ENCODE measurements around the gene ADH4.

- TF ChIP-seq, protein P1, sequence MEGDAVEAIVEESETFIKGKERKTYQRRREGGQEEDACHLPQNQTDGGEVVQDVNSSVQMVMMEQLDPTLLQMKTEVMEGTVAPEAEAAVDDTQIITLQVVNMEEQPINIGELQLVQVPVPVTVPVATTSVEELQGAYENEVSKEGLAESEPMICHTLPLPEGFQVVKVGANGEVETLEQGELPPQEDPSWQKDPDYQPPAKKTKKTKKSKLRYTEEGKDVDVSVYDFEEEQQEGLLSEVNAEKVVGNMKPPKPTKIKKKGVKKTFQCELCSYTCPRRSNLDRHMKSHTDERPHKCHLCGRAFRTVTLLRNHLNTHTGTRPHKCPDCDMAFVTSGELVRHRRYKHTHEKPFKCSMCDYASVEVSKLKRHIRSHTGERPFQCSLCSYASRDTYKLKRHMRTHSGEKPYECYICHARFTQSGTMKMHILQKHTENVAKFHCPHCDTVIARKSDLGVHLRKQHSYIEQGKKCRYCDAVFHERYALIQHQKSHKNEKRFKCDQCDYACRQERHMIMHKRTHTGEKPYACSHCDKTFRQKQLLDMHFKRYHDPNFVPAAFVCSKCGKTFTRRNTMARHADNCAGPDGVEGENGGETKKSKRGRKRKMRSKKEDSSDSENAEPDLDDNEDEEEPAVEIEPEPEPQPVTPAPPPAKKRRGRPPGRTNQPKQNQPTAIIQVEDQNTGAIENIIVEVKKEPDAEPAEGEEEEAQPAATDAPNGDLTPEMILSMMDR (IDR thresholded peaks at IDR 0.05; ENCODE audit: extremely low read depth in 1 of 2, insufficient read depth in 1 of 2, low read depth in 1 of 2, low read length in 2 of 2): no peak
- no peak for TF ChIP-seq POLR2AphosphoS5 (IDR thresholded peaks at IDR 0.05; ENCODE audit: insufficient read depth, low read depth, low read length)
These were observed 23.6 kb downstream of the ADH4 start for GRCh38 chr4:99120501-99120900.
